ENCODE data around the gene FAM25G. TPM values are rescaled to one million over a fixed set of nuclear protein-coding genes. Genes with fewer than 3 reads are reported as not detected.
"Not testable (repeated sequence)": the region's sequence is repeated elsewhere in the genome, so short reads cannot be mapped to it uniquely, and the experiment has no call there.

The FAM25G gene
- not detected in 2 replicates for total RNA-seq (2014; rRNA removed; shearing (Covaris generic))

DNA sequence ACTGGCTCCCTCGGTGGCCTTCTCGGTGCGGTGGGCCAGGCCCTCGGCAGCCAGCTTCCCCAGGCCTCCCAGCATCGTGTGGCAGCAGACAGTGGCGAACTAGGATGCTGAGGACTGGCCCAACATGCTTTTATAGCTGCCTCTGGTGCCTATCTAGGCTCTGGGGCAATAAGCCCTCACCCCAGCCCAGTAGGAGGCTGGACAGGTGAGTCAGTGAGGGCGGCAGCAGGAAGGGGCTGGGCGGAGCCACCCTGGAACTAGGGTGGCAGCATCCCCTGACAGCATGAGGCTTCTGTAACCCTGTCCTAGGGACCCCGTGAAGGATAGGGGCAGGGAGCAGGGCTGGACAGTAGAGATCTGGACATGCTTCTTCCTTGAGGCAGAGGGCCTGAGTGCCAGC is at the start of gene FAM25G:
TSS of gene FAM25G (minus strand) at position 101 of the 400 bp plus-strand sequence. CDS start at position 75, 26 bp downstream.
- not testable (repeated sequence) for DNase-seq (ENCODE audit: low spot score)

DNA sequence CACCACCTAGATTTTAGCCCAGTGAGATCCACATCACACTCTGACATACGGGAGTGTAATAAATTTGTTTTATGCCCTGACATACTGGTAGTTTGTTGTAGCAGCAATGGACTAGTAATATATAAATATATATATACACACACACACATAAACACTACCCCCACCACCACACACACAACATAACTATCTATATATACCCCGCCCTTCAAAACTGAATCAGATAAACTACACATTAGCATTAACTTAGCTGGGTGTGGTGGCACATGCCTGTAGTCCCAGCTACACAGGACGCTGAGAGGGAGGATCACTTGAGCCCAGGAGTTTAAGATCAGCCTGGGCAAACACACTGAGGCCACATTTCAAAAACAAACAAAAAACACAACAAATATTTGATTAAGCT is 44.9 kb upstream of the FAM25G start:
- DNase-seq (ENCODE audit: low spot score): not testable (repeated sequence)

DNA sequence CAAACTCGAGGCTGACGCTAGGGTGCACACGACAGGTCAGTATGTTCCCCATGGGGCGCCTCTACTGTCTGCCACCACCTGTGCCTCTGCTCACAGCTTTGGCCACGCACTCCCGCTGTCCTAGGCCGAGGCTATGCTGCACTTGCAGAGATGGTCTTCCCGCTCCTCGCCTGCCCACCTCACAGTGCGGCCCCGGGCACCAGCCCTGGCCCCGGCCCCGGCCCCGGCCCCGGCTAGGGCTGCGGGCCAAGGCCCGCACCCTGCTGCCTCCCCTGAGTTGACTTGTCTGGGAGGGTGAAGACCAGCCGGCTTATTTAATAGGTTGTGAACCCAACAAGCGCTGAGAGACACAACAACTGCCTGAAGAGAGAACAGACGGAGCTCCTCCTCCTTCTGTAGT is 32.0 kb upstream of the FAM25G start, which contains the start of gene AGAP9:
TSS of gene AGAP9 (minus strand) at position 164 of the 400 bp plus-strand sequence. CDS start at position 52, 112 bp downstream.
- not testable (repeated sequence) for DNase-seq (ENCODE audit: low spot score)

DNA sequence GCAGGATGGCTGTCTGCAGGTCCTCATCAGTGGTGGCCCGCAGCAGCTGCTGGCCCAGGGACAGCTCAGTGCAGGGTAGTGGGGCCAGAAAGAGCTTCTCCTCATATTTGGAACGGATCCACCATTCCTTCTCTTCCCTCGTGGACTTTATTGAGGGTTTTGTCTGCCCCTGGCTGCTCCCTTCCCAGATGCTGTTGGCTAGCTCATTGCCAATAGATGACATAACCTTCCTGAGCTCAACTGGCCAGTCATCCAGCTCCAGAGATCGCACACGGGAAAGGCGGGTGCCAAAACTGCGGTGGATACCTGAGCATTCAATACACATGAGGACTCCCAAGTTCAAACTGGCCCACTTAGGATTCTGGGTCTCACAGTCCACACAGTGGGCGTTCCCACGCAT is 10.8 kb upstream of the FAM25G start:
- DNase-seq (ENCODE audit: low spot score): not testable (repeated sequence)

DNA sequence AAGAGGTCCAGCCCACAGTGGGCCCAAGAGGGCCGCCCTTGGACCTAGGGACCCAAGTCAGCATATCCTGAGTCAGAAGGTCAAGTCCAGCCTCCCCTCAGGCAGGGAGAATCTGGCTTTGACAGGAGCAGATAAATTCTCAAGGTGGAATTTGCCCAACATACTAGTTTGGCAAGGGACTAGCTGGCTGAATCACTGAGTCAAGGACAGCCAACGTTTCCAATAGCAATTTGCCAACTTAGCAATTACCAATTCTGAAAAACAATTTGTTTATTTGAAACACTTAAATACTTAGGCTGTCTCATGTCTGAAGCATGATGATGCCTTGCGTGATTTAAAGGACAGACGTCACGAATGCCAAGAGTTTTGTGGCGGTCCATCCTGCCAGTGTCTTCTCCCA is 2.7 kb upstream of the FAM25G start:
- DNase-seq (ENCODE audit: low spot score): not testable (repeated sequence)

DNA sequence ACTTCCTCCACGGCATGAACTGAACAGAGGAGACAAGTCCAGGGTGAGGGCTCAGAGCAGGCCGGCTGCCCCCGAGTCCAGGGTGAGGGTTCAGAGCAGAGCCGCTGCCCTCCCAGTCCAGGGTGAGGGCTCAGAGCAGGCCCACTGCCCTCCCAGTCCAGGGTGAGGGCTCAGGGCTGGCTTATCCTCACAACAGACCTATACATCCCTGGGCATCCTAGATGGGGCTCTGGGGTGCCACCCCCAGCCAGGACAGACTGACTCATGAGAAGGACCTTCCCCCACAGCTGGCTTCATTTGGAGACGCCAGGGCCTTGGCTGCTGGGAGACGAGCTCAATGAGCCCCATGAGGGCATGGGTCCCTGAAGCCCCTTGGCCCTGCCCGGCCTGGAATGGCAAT is 1.9 kb downstream of the FAM25G start:
- not testable (repeated sequence) for DNase-seq (ENCODE audit: low spot score)

DNA sequence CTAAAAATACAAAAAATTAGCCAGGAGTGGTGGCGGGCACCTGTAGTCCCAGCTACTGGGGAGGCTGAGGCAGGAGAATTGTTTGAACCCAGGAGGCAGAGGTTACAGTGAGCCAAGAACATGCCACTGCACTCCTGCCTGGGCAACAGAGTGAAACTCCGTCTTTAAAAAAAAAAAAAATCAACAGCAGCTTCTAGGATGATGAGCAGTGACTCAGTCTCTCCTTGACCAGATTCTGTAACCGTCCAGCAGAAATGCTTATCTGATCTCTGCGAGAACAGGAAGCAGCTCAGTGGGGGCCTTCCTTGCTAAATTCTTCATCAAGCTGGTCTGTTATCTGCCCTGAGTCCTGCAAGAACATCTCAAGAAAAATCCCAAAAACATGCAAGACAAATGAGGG is 5.6 kb downstream of the FAM25G start:
- DNase-seq (ENCODE audit: low spot score): not testable (repeated sequence)

DNA sequence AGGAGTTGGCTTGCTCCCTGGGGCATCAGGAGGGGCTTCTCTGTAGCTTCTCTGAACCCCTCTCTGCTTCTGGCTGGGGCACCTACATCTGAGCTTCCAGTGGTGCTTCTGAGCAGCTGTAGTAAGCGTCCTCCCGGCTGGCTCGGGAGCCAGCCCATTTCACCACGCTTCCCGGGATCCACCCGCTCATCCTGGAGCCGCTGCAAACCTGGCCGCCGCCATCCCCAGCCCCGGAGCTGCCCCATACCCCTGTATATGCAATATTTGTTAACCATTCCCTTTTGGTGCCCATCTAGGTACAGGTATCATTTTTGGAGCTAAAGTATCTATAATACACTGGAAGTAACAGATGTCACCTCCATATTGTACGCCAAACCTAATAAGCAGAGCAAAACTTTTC is 6.7 kb downstream of the FAM25G start:
- DNase-seq (ENCODE audit: low spot score): not testable (repeated sequence)

DNA sequence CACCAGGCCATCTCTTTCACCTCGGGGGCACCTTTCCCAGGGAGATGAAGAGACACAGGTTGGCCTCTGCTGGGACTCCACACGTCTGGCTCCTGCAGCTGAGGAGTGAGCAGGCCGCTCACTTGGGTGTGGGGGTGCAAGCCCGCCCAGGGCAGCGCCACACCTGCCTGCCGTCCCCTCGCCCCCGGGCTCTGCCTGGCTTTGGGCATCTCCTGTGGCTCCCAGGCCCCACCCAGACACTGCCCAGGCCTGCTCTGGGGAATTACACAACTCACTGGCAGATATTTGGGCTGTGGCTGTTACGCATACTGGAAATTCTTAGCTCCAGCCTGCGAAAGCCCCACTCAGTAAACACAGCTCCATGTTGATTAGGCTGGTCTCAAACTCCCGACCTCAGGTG is 7.6 kb downstream of the FAM25G start, which contains the start of gene ANXA8:
TSS of gene ANXA8 (minus strand) at position 193 of the 400 bp plus-strand sequence. CDS start at position 11, 182 bp downstream.
- DNase-seq (ENCODE audit: low spot score): not testable (repeated sequence)

DNA sequence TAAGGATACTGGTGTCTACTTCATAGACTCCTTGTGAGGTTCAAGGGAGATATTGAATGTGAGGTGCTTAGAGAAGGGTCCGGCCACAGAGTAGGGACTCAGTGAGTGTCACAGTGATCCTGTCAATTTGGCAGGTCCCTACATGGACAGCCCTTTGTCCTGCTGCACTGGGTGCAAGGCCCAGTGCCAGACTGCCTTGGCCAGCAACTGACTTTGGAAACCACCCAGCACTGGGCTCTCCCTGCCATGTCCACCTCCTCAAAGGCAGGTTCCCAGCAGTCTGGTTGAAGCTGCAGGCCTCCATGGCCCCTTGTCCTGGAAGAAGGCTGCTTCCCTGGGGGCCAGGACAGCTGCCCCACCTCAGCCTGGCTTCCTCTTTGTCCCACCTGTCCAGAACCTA is 9.1 kb downstream of the FAM25G start:
- not testable (repeated sequence) for DNase-seq (ENCODE audit: low spot score)

DNA sequence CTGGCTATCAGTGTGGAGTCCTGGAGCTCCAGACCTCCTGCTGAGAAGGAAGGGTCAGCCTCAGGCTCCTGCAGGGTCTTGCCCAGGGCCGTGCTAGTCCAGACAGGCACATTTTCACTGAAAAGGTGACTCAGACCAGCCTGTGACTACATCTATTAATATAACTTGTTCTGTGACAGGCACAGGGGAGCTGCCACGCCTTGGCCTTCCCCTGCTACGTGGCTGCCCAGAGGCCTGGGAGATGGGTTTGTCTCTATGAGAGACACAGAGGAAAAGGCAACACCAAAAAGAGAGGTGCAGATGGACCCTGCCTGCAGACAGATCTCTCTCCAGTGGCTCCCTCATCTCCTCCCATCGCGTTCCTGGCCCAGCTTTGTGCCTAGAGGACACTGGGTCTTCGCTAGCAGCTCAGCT is 9.7 kb downstream of the FAM25G start:
- DNase-seq (ENCODE audit: low spot score): not testable (repeated sequence)

DNA sequence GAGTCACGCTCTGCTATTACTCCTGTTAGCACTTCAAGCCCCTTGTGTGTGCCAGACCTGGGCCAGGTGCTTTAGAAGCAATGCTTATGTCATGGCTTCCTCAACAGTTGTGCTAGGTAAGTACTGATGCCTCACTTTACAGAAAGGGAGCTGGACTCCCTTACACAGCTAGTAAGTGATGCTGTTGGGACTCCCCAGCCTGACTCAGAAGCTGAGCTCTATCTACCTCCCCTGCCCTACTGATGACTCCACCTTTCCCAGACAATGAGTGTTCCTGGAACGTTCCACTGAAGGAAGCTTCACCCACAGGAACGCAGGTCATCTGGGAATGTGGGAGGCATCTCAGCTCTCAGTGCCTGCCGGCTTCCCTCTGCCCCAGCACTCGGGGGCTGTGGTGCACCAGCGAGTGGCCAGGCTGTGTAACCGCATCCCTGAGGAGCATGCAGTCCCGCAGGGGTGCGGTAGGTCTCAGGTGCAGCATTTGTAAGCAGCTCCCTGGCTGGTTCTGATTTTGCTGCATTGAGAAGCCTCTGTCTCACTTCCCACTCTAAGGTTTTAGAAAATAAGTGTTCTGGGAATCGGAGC is 10.2 kb downstream of the FAM25G start:
- not testable (repeated sequence) for DNase-seq (ENCODE audit: low spot score)

DNA sequence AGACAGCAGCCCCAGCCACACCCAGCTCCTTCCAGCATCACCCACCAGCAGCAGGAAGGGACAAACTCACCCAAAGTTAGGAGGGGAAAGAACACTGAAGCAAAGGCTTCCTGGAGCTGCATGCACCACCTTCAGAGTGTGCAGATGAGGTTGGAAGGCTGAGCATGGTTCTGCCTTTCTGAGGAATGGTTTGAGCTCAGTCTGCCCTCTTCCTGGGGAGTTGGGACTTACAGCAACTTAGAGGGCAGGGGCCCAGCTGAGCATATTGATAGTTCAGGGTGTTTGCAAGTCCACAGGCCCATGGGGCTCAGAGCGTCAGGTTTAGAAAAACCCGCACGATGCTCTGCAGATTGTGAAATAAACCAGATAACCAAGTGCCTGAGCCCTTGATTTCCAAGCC is 11.4 kb downstream of the FAM25G start:
- DNase-seq (ENCODE audit: low spot score): not testable (repeated sequence)

DNA sequence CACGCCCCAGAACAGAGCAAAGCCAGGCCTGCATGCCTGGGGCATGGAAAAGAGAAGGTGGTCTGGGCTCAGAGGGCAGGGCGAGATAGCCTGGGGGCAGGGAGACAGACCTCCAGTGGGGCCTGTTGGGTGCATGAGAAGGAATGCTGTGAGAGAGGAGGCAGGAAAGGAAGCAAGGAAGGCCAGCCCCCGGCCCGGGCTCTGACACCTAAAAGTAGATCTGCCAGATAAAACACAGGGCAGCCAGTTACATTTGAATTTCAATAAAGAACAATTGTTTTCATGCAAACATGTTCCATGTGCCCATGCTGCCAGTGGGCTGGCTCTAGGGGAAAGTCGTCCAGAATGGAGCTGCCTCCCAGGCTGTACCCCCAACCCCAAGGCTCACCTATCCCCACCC is 13.4 kb downstream of the FAM25G start:
- not testable (repeated sequence) for DNase-seq (ENCODE audit: low spot score)

DNA sequence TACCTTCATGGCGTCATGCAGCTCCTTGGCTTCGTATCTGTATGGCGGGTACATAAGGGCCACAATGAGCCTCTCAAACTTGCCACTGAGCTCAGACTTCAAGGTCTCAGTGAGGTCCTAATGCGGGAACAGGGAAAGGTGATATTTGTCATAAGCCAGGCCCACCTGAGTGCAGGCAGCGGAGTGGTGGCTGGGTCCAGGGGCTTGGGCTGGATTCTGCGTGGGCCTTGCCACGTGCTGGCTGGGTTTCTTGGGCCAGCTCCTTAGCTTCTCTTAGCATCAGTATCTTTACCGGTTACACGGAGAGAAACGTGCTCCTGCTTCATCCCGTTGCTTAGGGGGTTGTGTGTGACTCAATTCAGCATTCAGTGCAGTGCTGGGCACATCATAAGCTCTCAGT is 14.4 kb downstream of the FAM25G start:
- DNase-seq (ENCODE audit: low spot score): not testable (repeated sequence)

DNA sequence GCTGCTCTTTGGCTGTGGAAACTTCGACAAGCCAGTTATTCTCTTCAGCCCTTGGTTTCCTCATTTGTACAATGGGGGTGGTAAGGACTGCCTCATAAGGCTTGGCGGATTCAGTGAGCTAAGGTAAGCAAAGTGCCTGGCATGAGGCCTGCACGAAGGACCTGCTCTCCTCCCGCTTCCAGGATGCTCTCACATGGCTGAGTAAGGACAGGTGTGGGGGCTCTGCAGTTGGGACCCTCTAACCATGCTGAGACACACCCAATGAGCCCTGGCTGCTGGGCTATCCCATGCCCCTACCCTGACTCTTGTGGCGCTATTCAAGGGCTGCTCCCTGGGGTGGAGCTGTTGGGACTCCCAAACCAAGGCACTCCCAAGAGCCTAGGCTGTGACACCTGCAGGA is 16.4 kb downstream of the FAM25G start:
- not testable (repeated sequence) for DNase-seq (ENCODE audit: low spot score)

DNA sequence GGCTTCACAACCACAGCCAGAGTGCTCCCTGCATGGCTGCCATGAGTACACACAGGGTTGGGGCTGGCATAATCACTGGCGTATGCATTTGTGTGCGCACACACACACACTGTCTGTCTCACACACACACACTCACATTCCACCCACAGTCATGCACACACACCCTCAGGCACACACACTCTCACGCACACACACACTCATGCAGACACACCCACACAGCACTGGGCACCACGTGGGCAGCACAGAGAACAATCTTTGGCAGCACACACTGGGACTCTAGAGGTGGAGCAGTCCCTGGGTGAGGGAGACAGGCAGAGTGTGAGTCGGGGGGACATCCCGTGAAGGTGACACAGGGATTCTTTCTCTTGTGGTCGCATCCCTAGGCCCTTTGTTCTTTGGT is 18.0 kb downstream of the FAM25G start:
- not testable (repeated sequence) for DNase-seq (ENCODE audit: low spot score)

DNA sequence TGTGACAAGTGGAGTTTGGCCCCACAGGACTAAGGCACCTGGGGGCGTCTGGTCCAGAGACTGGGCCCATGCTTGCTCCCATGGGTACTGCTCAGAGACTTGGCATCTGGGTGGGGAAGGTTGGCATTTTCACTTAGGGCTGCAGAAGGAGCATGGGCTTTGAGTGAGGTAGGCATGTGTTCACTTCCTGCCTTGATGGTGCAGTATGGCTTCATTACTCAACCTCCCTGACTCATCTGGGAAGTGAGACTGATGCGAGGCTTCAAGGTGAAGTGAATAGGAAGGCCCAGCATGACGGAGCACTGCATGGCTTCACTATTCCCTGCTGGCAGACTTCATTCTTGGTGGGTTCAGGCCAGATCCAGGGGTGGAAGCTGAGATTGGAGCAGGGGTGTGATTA is 18.9 kb downstream of the FAM25G start:
- not testable (repeated sequence) for DNase-seq (ENCODE audit: low spot score)

DNA sequence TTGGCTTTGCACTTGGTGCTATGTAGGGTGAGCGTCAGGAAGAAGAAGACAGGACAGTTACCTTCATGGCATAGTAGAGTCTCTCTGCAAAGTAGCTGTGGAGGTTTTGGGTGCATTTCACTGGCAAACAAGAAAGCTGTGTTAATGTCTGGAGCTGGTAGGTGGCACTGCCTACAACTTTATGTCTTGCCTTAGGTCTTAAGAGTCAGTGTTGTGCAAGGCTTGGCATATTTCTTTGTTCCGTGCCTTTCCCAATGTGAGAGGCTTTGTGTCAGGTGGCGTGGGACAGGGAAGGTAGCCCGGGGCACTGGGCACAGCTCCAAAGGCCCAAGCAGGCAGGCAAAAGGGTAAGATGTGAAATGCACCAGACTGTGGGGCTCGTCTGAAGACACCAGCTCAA is 19.4 kb downstream of the FAM25G start:
- not testable (repeated sequence) for DNase-seq (ENCODE audit: low spot score)

DNA sequence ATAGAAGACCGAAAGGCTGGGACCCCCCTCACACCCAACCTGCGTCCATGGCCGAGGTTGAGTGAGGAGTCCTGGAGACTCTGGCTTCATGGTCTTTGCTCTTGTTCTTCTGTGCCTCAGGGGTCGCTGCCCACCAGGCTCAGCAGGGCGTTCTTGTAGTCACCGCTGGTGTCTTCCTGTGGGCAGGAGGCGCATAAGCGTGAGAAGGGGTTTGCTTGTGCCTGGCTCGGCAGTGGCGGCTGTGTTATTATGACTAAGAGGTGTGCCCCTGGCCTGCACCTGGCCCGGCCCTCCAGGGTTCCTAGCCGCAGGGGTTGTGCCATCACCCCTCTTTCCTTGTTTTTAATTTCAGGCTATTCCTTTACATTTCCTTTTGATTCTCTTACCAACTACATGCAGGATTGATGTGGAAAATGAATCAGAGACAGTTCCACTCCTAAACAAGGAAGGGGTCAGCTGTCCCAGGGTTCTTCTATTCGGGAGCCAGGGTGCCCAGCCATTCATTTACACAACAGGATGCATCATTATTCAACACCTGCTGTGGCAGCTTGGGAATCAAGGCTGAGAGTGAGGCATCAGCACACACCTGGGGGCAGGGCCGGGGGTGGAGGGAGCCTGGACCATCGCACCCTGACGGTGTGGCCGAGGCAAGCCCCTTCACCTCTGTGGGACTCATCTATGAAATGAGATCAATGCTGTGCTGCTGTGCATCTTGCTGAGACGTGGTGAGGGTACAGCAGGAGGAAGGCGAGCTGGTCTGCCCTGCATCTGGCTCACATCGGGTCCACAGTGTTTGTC is 22.6 kb downstream of the FAM25G start:
- DNase-seq (ENCODE audit: low spot score): not testable (repeated sequence)

DNA sequence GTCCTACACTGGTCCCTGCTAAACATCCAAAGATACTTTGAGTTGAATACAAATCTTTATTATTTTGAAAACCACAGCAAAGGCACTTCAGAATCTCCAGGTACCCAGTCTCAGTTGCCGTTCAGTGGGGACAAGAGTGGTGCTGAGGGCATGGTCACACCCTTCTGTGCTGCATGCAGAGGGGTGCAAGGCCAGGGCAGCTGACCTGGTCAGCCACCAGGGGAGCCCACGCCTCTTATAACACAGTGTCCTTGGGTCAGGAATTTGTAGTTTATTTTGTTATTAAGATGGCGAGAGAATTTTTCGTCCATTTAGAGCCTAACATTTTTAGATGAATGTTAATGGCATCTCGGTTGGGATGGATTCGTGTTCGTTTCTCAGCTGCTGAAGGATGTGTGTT is 23.5 kb downstream of the FAM25G start:
- DNase-seq (ENCODE audit: low spot score): not testable (repeated sequence)

DNA sequence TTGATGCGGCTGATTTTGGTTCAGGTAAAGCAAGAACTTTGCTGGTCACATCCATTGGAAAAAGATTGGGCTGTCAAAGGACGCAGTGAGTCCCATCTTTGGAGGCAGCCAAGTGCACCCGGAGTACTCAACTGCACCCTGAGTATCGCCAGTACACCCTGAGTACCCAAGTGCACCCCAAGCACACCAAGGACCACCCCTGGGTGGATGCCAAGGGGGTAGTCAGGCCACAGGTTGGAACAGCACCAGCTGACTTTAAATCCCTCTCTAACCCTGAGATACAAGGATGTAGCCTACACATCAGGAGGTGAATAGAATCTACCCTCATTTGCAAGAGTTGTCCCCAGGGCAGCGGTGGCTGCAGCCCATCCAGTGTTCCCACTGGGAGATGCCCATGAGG is 24.0 kb downstream of the FAM25G start:
- not testable (repeated sequence) for DNase-seq (ENCODE audit: low spot score)

Data from HT-29 (cell line).